HUES48 (cell line): Measurements from ENCODE around the gene HPGD.

Experiments
- H3K27ac ChIP-seq: one replicate; pipeline ENCODE4 v1.7.0; 2013; ENCODE audit warnings: low read depth, low read length, inconsistent platforms
- H3K27me3 ChIP-seq: 2 replicates; pipeline ENCODE4 v1.6.1; 2013; ENCODE audit warnings: mild to moderate bottlenecking, low read length; ENCODE audit not compliant: control insufficient read depth, insufficient read depth
- H3K36me3 ChIP-seq: 2 replicates; pipeline ENCODE4 v1.6.1; 2013; ENCODE audit warnings: low read length; ENCODE audit not compliant: control insufficient read depth, insufficient read depth
- H3K4me1 ChIP-seq: 2 replicates; pipeline ENCODE4 v1.6.1; 2013; ENCODE audit warnings: mild to moderate bottlenecking, low read length; ENCODE audit not compliant: control insufficient read depth, insufficient read depth
- H3K4me3 ChIP-seq: 2 replicates; pipeline ENCODE4 v1.5.1; 2013; ENCODE audit warnings: mild to moderate bottlenecking, low read depth, low read length
- H3K9ac ChIP-seq: 2 replicates; pipeline ENCODE4 v1.6.1; 2013; ENCODE audit warnings: mild to moderate bottlenecking, low read depth, low read length, moderate library complexity
- H3K9me3 ChIP-seq: 2 replicates; pipeline ENCODE4 v1.6.1; 2013; ENCODE audit warnings: low read length; ENCODE audit not compliant: control insufficient read depth, insufficient read depth

HPGD gene

GRCh38 chr4:174528226-174528625, 5.9 kb upstream of the HPGD start:
- Histone ChIP-seq H3K27me3 (peaks cover 8% of the 10 kb centered on the region), H3K9ac (no peak overlapping the region), H3K9me3 (no peaks in the 10 kb centered on the region)

GRCh38 chr4:174526731-174527130, 4.4 kb upstream of the HPGD start:
- H3K9me3 ChIP-seq, result no peaks in the 10 kb centered on the region

More at GRCh38 chr4:174528226-174528625, 5.9 kb upstream of the HPGD start:
- Histone ChIP-seq H3K4me1 (peaks cover 29% of the 10 kb centered on the region), H3K36me3 (no peaks in the 10 kb centered on the region), H3K4me3 (no peak overlapping the region), H3K27ac (no peak overlapping the region)

GRCh38 chr4:174524242-174524641, 2.0 kb upstream of the HPGD start:
- Histone ChIP-seq H3K4me3 (no peak overlapping the region), H3K9me3 (no peaks in the 10 kb centered on the region), H3K27ac (no peak overlapping the region), H3K36me3 (no peaks in the 10 kb centered on the region), H3K27me3 (peaks cover 31% of the 10 kb centered on the region), H3K9ac (no peak overlapping the region), H3K4me1 (peaks cover 22% of the 10 kb centered on the region)

More at GRCh38 chr4:174526731-174527130, 4.4 kb upstream of the HPGD start:
- no peak overlapping the region for H3K27ac ChIP-seq
- H3K36me3 ChIP-seq, result no peaks in the 10 kb centered on the region
- H3K9ac ChIP-seq, result no peak overlapping the region
- no peak overlapping the region for H3K4me3 ChIP-seq
- peaks cover 23% of the 10 kb centered on the region for H3K27me3 ChIP-seq
- H3K4me1 ChIP-seq, result peaks cover 26% of the 10 kb centered on the region

- H3K36me3 ChIP-seq, result no peaks in the 10 kb centered on the region
- peaks cover 31% of the 10 kb centered on the region for H3K27me3 ChIP-seq
- no peaks in the 10 kb centered on the region for H3K9me3 ChIP-seq
- peak overlapping the region; percentile 74 for H3K4me3 ChIP-seq
- H3K4me1 ChIP-seq, result peaks cover 19% of the 10 kb centered on the region
- H3K9ac ChIP-seq, result no peak overlapping the region
- H3K27ac ChIP-seq, result no peak overlapping the region
These were observed 871 bp upstream of the HPGD start for GRCh38 chr4:174523025-174523693.

GRCh38 chr4:174521800-174522182, 497 bp downstream of the HPGD start:
- Histone ChIP-seq H3K4me3 (peak overlapping the region; percentile 74), H3K36me3 (no peaks in the 10 kb centered on the region), H3K27ac (no peak overlapping the region), H3K9ac (no peak overlapping the region), H3K27me3 (peaks cover 31% of the 10 kb centered on the region), H3K4me1 (peaks cover 15% of the 10 kb centered on the region), H3K9me3 (no peaks in the 10 kb centered on the region)

GRCh38 chr4:174520660-174521059, 1.6 kb downstream of the HPGD start:
- H3K27ac ChIP-seq, result no peak overlapping the region
- H3K27me3 ChIP-seq, result peaks cover 31% of the 10 kb centered on the region
- peaks cover 15% of the 10 kb centered on the region for H3K4me1 ChIP-seq
- no peaks in the 10 kb centered on the region for H3K36me3 ChIP-seq
- H3K9me3 ChIP-seq, result no peaks in the 10 kb centered on the region
- no peak overlapping the region for H3K9ac ChIP-seq
- no peak overlapping the region for H3K4me3 ChIP-seq

- H3K36me3 ChIP-seq, result no peaks in the 10 kb centered on the region
- H3K27me3 ChIP-seq, result peaks cover 19% of the 10 kb centered on the region
- no peaks in the 10 kb centered on the region; the same call in 1 of the 2 replicates for H3K4me1 ChIP-seq
- no peak overlapping the region for H3K27ac ChIP-seq
- H3K9me3 ChIP-seq, result no peaks in the 10 kb centered on the region
- H3K9ac ChIP-seq, result no peak overlapping the region
- H3K4me3 ChIP-seq, result no peak overlapping the region
These were observed 4.5 kb downstream of the HPGD start for GRCh38 chr4:174517502-174518445.

GRCh38 chr4:174516794-174517193, 5.5 kb downstream of the HPGD start:
- Histone ChIP-seq H3K27ac (no peak overlapping the region), H3K4me3 (no peak overlapping the region)

GRCh38 chr4:174516345-174516744, 5.9 kb downstream of the HPGD start:
- H3K9ac ChIP-seq, result no peak overlapping the region
- no peak overlapping the region for H3K27ac ChIP-seq
- no peaks in the 10 kb centered on the region for H3K4me1 ChIP-seq
- H3K27me3 ChIP-seq, result peaks cover 4% of the 10 kb centered on the region
- H3K4me3 ChIP-seq, result no peak overlapping the region
- no peaks in the 10 kb centered on the region for H3K36me3 ChIP-seq
- H3K9me3 ChIP-seq, result no peaks in the 10 kb centered on the region

More at GRCh38 chr4:174516794-174517193, 5.5 kb downstream of the HPGD start:
- peaks cover 9% of the 10 kb centered on the region for H3K27me3 ChIP-seq
- H3K9me3 ChIP-seq, result no peaks in the 10 kb centered on the region
- H3K9ac ChIP-seq, result no peak overlapping the region
- no peaks in the 10 kb centered on the region for H3K36me3 ChIP-seq
- H3K4me1 ChIP-seq, result no peaks in the 10 kb centered on the region; the same call in 1 of the 2 replicates

GRCh38 chr4:174512745-174513144, 9.5 kb downstream of the HPGD start:
- H3K27ac ChIP-seq, result no peak overlapping the region
- H3K36me3 ChIP-seq, result no peaks in the 10 kb centered on the region
- no peaks in the 10 kb centered on the region for H3K27me3 ChIP-seq
- no peak overlapping the region for H3K9ac ChIP-seq
- H3K4me3 ChIP-seq, result no peak overlapping the region
- H3K9me3 ChIP-seq, result no peaks in the 10 kb centered on the region
- H3K4me1 ChIP-seq, result no peaks in the 10 kb centered on the region

- no peaks in the 10 kb centered on the region for H3K27me3 ChIP-seq
- no peaks in the 10 kb centered on the region for H3K9me3 ChIP-seq
- no peaks in the 10 kb centered on the region for H3K4me1 ChIP-seq
- no peak overlapping the region for H3K27ac ChIP-seq
- no peak overlapping the region for H3K9ac ChIP-seq
- H3K36me3 ChIP-seq, result no peaks in the 10 kb centered on the region
- no peak overlapping the region for H3K4me3 ChIP-seq
These were observed 16.4 kb downstream of the HPGD start for GRCh38 chr4:174505892-174506291.
